Measurements from ENCODE around the gene DNAH14. TPM values are rescaled to one million over a fixed set of nuclear protein-coding genes. Genes with fewer than 3 reads are reported as not detected.

Gene DNAH14
- total RNA-seq, 2 donors from 2014 or later = 7.5 to 9.6 TPM

DNA sequence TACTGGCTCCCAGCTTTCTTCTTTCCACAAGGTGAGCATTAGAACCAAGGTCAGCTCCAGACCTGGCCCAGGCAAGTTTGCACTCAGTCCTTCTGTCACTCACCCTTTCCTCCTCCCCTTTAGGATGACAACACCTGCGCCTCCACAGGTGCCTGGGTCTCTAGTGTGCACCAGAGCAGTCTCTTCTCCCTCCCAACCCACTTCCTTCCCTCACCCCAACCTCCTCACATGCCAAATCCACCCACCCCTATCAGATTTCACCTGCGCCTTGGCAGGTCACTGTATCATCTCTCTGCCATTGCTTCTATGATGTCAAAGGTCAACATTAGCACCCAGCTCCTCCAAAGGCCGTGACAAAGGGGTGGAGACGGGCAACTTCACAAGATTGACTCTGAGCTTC lies 460.4 kb downstream of the DNAH14 start:
- intact Hi-C loops (cut with DNase I) = no loop called here
- no peaks in the 10 kb centered on the region for H3K27me3 ChIP-seq
- no peaks in the 10 kb centered on the region for H3K4me1 ChIP-seq
- H3K9me3 ChIP-seq = no peaks in the 10 kb centered on the region
- H3K9ac ChIP-seq (ENCODE audit: low read depth in 2 of 2, low read length in 2 of 2) = no peak overlapping the region
- H3K27ac ChIP-seq = no peak overlapping the region
- no peak for TF ChIP-seq CTCF (IDR thresholded peaks at IDR 0.05)
- no peaks in the 10 kb centered on the region for H3K36me3 ChIP-seq
- H3K4me3 ChIP-seq = no peak overlapping the region
- no peak for DNase-seq

GRCh38 chr1:225396357-225396756 lies 466.9 kb downstream of the DNAH14 start:
- no peak for TF ChIP-seq CTCF (IDR thresholded peaks at IDR 0.05)
- Histone ChIP-seq H3K4me1 (no peaks in the 10 kb centered on the region), H3K27ac (no peak overlapping the region), H3K4me3 (no peak overlapping the region), H3K27me3 (no peaks in the 10 kb centered on the region), H3K9me3 (no peaks in the 10 kb centered on the region), H3K36me3 (no peaks in the 10 kb centered on the region), H3K9ac (ENCODE audit: low read depth in 2 of 2, low read length in 2 of 2) (no peak overlapping the region)
- no peak for DNase-seq
- intact Hi-C loops (cut with DNase I) = no loop called here

DNA sequence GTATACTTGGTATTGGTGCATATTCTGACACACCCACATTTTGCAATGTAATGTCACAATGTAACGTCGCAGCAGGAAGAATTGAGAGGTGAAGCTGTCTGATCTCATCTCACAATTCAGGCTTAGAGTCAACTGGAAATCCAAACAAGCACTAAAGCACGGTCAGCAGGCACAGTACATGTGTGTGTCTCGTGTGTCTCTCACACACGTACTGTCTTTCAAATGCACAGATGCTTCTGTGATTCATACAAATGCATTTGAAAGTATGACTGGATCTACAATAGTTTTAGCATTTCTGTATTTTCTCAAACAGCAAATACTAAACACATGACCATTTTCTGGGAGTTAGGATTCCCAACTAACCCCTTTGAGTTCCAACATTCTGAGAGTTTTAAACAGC lies 471.5 kb downstream of the DNAH14 start:
- no peak for TF ChIP-seq CTCF (IDR thresholded peaks at IDR 0.05)
- H3K9me3 ChIP-seq = no peaks in the 10 kb centered on the region
- H3K9ac ChIP-seq (ENCODE audit: low read depth in 2 of 2, low read length in 2 of 2) = no peak overlapping the region
- H3K36me3 ChIP-seq = peaks cover 4% of the 10 kb centered on the region
- no peaks in the 10 kb centered on the region for H3K27me3 ChIP-seq
- intact Hi-C loops (cut with DNase I) = loop anchor here (10.0 kb wide), 1 partner anchor 66 kb away; no protein-coding TSS in a partner anchor
- no peak for DNase-seq
- H3K4me3 ChIP-seq = no peak overlapping the region
- H3K27ac ChIP-seq = no peak overlapping the region
- H3K4me1 ChIP-seq = no peaks in the 10 kb centered on the region

DNA sequence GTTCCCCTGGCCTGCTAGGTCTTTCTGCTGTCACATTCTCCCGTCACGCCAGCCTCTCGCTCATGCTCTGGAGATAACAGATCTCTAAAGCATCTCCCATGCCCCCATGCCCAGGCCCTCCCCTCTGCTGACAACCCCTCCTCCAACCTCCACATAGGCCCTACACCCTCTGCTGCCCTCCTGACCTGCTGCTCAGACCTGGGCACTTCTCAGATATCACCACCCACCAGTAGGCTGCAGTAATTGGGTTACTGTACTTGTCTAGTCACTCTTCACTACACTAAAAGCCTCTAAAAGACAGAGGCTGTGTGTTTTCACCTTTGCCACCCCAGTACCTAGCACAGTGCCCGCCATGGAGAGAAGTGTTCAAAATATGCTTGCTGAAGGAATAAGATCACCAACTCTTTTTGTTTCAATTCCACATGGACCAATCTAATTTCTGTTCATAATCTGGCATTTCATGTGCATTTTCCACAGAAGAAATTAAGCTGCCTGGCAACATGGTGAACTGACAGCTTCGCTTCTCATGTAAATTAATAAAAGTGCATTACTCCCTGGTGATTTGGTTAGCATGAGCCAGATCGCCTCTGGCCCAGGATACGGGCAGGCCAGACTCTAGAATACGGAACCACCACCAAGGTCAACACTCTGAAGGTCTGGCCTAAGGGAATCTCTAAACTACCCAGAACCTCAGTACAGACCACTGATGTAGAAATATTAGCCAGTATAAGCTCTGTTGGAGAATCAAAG lies 477.7 kb downstream of the DNAH14 start:
- H3K9me3 ChIP-seq = no peaks in the 10 kb centered on the region
- H3K27ac ChIP-seq = no peak overlapping the region
- H3K27me3 ChIP-seq = no peaks in the 10 kb centered on the region
- H3K36me3 ChIP-seq = peaks cover 8% of the 10 kb centered on the region
- TF ChIP-seq CTCF (IDR thresholded peaks at IDR 0.05) = no peak
- intact Hi-C loops (cut with DNase I) = loop anchor here (10.0 kb wide), 1 partner anchor 72 kb away; no protein-coding TSS in a partner anchor
- no peak overlapping the region for H3K9ac ChIP-seq (ENCODE audit: low read depth in 2 of 2, low read length in 2 of 2)
- no peak for DNase-seq
- no peaks in the 10 kb centered on the region for H3K4me1 ChIP-seq
- H3K4me3 ChIP-seq = no peak overlapping the region

DNA sequence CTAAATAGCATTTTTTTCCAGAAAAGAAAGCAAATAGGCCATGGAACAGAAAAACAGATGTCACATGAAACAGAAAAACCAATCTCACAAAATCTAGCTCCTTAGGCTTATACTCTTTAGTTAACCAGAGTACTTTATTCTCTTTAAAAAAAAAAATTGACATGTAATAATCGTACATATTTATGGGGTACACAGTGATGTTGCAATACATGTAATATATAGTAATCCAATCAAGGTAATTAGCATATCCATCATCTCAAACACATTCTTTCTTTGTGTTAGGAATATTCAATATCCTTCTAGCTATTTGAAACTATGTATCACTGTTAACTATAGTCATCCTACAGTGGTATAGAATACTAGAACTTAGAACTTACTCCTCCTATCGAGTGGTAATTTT lies 478.3 kb downstream of the DNAH14 start:
- Histone ChIP-seq H3K4me1 (no peaks in the 10 kb centered on the region), H3K9me3 (no peaks in the 10 kb centered on the region), H3K27ac (no peak overlapping the region), H3K9ac (ENCODE audit: low read depth in 2 of 2, low read length in 2 of 2) (no peak overlapping the region), H3K36me3 (peaks cover 8% of the 10 kb centered on the region), H3K27me3 (no peaks in the 10 kb centered on the region), H3K4me3 (no peak overlapping the region)
- intact Hi-C loops (cut with DNase I) = loop anchor here (10.0 kb wide), 1 partner anchor 73 kb away; no protein-coding TSS in a partner anchor
- no peak for TF ChIP-seq CTCF (IDR thresholded peaks at IDR 0.05)
- DNase-seq = no peak
